ENCODE measurements around the gene LRRC63.

Gene LRRC63

DNA sequence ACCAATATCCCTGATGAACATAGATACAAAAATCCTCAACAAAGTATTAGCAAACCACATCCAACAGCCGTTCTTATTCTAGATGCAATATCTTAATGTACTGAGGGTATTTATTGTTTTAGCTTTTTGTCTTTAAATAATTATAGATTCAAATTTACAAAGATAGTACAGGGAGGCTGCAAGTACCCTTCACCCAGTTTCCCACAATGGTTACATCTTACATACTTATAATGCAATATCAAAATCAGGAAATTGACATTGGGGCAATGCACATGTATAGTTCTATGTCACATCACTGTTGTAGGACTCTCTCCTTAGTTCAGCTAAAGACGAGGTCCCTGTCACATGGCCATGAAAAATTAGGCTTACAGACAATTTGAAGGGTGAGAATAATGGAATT lies 99.5 kb downstream of the LRRC63 start:
- DNase-seq: no peak
- in situ Hi-C loops (cut with HindIII; ENCODE audit: low pct_ligation_motif_present, low sequenced_read_pairs): no loop called here
- no peak overlapping the region for H3K4me3 ChIP-seq (ENCODE audit: low read depth, low read length)
- H3K36me3 ChIP-seq (replicated peaks): no peaks in the 10 kb centered on the region
- TF ChIP-seq CTCF (IDR thresholded peaks at IDR 0.05; ENCODE audit: low read depth, low read length, missing control alignments): no peak
- no peaks in the 10 kb centered on the region for H3K27me3 ChIP-seq (replicated peaks)
- H3K27ac ChIP-seq: no peak overlapping the region

DNA sequence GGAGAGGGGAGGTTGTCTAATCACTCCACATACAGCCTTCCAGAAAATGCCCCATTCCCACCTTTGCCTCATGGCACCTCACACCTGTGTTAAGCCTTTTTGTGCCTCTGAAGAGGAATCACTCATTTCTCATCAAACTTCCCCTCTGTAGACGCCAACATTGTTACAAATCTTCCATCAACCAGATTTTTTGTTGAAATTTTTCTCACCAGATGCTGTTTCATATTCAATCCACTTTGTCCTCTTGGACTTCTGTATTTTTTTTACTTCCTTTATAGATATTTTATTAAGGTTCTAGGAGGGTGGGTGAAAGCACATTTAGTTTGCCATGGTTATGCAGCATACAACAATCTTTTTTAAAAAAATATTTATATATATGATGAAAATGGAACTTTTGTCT lies 101.3 kb downstream of the LRRC63 start:
- Histone ChIP-seq H3K4me3 (ENCODE audit: low read depth, low read length) (no peak overlapping the region), H3K27me3 (replicated peaks) (no peaks in the 10 kb centered on the region), H3K27ac (no peak overlapping the region), H3K36me3 (replicated peaks) (no peaks in the 10 kb centered on the region)
- DNase-seq: no peak
- TF ChIP-seq CTCF (IDR thresholded peaks at IDR 0.05; ENCODE audit: low read depth, low read length, missing control alignments): no peak
- in situ Hi-C loops (cut with HindIII; ENCODE audit: low pct_ligation_motif_present, low sequenced_read_pairs): no loop called here

DNA sequence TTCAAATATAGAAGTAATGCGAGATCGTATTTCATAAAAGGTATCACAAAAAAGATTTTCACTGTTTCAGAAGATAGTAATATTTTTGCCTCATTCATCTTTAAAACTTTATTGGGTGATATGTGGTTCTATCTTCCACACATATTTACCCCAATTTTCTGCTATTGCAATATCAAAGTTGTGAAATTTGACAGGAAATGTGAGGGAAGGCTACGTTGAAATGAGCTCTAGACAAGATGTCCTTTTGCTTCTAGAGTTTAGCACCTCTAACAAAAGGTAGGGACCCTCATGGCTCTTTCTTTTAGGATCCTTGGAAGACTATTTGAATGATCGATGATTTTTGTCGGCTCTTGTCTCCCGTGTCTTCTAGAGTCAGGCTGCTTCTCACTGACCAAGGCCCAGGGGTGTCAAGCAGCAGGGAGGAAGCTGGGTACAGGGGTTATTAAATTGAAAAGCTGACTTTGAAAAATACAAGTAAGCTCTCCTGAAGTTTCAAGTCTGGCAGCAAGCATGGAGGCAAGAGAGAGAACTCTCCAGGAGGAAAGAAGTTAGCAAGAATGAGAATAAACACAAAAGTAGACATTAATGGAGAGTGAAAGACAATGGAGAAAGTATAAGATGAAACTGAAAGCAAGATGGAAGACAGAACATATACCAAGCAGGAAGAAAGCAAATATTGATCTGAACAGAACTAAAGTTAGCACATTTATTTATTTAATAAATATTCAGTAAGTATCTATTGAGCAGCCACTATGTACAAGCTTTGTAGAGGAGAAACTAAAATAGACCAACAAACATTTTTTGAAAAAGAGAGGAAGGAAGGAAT lies 101.9 kb downstream of the LRRC63 start:
- DNase-seq: no peak
- in situ Hi-C loops (cut with HindIII; ENCODE audit: low pct_ligation_motif_present, low sequenced_read_pairs): no loop called here
- no peak for TF ChIP-seq CTCF (IDR thresholded peaks at IDR 0.05; ENCODE audit: low read depth, low read length, missing control alignments)
- Histone ChIP-seq H3K27me3 (replicated peaks) (no peaks in the 10 kb centered on the region), H3K4me3 (ENCODE audit: low read depth, low read length) (no peak overlapping the region), H3K36me3 (replicated peaks) (no peaks in the 10 kb centered on the region), H3K27ac (no peak overlapping the region)

DNA sequence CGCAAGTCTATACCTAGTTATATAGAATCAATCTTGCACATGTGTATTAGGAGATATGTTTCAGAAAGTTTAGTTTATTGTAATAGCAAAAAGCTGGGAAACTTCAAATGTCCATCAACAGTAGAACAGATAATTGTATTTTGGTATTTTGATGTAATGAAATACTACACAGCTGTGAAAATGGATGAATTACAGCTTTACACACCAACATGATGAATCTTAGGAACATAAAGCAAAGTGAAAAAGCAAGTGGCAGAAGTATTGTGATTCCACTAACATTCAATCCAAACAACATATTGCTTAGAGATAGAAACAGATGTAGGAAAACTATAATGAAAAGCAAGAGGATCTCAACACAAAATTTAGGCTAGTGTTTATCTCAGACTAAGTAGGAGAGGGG lies 102.9 kb downstream of the LRRC63 start:
- DNase-seq: no peak
- no peak for TF ChIP-seq CTCF (IDR thresholded peaks at IDR 0.05; ENCODE audit: low read depth, low read length, missing control alignments)
- Histone ChIP-seq H3K27me3 (replicated peaks) (peaks cover 2% of the 10 kb centered on the region), H3K4me3 (ENCODE audit: low read depth, low read length) (no peak overlapping the region), H3K27ac (no peak overlapping the region), H3K36me3 (replicated peaks) (no peaks in the 10 kb centered on the region)
- in situ Hi-C loops (cut with HindIII; ENCODE audit: low pct_ligation_motif_present, low sequenced_read_pairs): no loop called here

DNA sequence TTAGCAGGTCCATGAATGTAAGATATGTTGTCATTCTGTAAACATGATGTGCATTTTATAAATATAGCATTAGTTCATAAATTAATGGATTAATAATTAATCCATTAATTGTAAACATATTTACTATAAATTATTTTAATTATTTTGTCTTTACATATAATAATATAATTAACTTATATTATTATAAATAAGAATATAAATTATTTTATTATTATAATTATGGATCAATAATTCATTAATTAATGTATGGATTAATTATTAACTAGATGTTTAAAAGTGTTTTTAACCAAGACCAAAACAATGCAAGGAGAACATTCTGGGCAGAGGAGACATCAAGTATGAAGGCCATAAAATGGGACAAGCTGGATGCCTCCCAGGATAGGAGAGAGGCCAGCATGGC lies 103.3 kb downstream of the LRRC63 start:
- in situ Hi-C loops (cut with HindIII; ENCODE audit: low pct_ligation_motif_present, low sequenced_read_pairs): no loop called here
- Histone ChIP-seq H3K27me3 (replicated peaks) (peaks cover 2% of the 10 kb centered on the region), H3K4me3 (ENCODE audit: low read depth, low read length) (no peak overlapping the region), H3K36me3 (replicated peaks) (no peaks in the 10 kb centered on the region), H3K27ac (no peak overlapping the region)
- no peak for DNase-seq
- no peak for TF ChIP-seq CTCF (IDR thresholded peaks at IDR 0.05; ENCODE audit: low read depth, low read length, missing control alignments)
